ENCODE measurements around the gene UNC13D.
A peak's percentile ranks its signal among the peaks of the same experiment; 100 is the strongest.
"Not testable (repeated sequence)": the region's sequence is repeated elsewhere in the genome, so short reads cannot be mapped to it uniquely, and the experiment has no call there.

The UNC13D gene

DNA sequence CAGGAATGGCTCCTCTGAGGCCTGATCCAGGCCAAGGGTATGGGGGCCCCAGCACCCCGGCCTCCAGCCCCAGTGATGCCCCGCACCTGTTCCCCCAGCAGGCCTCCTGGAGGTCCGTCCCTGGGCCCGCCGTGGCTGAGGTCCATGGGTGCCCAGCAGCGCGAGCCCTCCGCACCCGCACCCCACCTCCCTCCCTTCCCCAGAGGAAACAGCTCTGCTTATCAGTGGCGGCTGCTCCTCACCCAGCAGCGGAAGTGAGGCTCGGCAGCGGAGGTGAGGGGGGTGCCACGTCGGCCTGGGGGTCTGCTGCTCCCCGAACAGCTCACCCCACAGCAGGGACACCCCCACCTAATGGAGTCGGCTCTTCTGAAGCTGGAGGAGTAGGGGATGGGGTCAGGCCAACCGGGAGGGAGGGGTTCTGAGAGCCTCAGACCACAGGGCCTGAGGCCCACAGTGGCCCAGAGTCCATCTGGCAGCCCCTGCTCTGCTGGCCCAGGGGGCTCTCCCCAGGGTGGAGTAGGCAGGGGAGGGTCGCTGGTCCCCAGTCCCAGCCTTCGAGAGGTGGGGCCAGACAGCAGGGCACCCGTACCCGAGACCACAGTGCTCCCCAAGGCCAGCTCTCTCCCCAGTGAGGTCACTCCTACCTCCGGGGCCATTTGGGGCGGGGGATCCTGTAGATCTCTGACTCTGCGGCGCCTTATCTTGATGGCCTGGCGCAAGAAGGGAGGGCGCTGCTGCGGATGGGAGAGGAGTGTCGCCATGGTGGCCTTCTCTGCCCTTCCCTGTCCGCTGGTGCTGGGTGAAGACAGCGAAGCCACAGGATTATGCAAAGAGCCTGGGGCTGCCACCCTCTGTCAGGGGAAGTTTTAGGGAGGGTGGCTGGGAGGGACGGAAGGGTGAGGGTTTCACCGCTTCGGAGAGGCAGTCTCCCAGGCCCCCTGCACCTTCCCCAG lies at the start of gene UNC13D:
Gene UNC13D (minus strand): TSS at position 828 of the 953 bp plus-strand sequence. CDS start 67 bp downstream, at position 761.
- no peak within 1 kb of the TSS for H3K4me3 ChIP-seq (ENCODE audit: low read depth, low read length)
- DNase-seq (ENCODE audit: low read depth): no peak

- no peak for DNase-seq (ENCODE audit: low read depth)
- H3K4me3 ChIP-seq (ENCODE audit: low read depth, low read length): no peak overlapping the region
Measured at GRCh38 chr17:75893305-75894048, 49.3 kb upstream of the UNC13D start.

DNA sequence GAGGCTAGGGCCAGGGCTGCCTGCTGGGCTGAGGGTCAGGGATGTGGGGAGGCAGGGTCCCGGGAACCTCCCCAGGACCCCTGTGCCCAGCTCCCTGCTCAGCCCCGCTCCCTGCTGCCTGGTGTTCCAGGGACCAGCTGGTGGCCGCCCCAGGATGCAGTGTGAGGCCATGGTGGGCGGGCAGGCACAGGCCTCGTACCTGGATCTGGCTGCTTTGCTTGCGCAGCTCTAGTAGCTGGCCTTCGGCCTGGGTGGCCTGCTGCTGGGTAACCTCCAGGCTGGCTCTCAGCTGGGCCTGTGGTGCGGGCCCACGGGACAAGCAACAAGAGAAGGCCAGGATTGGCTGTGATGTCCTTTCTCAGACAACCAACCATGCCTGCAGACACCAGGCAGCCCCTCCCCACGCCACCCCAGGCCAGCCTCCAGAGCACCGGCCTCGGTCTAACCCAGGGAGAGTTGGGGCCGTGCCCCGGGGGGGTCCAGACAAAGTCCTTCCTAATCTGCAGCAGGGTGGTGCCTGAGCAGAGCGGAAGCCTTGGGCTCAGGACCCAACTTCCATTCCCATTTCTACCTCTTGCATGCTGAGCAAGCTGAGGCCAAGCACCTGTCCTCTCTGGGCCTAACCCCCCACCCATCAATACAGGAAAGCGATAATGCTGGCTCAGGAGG lies 48.5 kb upstream of the UNC13D start:
- H3K4me3 ChIP-seq (ENCODE audit: low read depth, low read length): no peak overlapping the region
- DNase-seq (ENCODE audit: low read depth): no peak

DNA sequence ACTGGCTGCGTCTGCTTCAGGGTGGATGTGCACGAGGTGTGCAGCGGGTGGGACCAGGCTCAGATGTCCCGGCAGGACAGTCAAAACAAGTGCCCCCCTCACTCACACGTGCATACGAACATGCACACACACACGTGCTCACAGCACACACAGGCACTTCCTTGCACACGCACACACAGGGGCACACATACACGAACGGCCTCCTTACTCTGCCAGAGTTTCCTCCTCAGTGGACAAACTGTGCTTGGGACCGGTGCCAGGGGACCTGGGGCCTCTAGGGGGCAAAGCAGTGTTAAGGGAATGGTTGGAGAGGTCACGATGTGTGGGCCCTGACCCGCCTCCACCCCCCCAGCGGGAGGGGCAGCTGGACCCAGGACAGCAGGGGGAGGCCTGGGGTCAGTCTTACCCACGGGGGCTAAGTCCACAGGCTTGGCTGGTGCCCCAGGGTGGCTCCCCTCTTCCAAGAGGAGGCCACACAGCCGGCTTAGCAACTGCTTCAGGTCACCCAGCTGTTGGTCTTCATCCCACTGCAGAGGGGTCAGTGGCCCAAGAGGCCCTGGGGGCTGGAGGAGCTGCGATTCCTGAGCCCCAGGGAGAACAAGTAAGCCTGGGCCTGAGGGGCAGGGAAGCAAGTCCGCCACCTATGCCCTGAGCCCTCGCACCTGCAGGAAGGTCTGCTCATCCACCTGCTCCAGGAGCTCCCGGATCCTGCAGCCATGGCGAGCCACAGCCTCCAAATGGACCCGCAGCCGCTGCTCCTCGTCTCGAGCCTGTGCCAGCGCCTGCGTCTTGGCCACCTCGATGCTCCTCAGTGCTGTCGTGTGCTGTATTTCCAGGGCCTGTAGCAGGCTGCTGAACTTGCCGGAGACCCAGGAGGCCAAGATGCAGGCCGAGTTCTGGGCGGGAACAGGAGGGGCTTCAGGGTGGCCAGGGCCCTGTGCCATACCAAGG lies 47.7 kb upstream of the UNC13D start:
- no peak for DNase-seq (ENCODE audit: low read depth)
- H3K4me3 ChIP-seq (ENCODE audit: low read depth, low read length): no peak overlapping the region

GRCh38 chr17:75891022-75891604 lies 46.9 kb upstream of the UNC13D start:
- H3K4me3 ChIP-seq (ENCODE audit: low read depth, low read length): no peak overlapping the region
- DNase-seq (ENCODE audit: low read depth): no peak

DNA sequence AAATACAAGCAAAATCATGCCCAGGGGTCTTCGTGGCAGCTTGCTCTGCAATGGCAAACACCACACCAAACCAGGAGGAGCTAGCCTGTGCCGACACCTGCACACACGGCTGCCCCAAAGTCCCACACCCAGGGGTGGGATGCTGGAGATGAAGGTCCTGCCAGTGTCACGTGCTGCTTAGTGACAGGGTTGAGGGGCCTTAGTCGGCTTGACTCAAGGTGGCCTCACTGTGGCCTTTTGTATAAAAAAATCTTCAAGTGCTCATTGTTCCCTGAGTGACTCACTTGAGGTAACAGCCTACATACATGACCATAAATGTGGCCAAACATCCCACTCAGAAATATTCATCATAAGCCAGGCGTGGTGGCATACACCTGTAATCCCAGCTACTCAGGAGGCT lies 45.2 kb upstream of the UNC13D start:
- no peak for DNase-seq (ENCODE audit: low read depth)
- H3K4me3 ChIP-seq (ENCODE audit: low read depth, low read length): no peak overlapping the region

GRCh38 chr17:75888484-75888883 lies 44.3 kb upstream of the UNC13D start:
- no peak overlapping the region for H3K4me3 ChIP-seq (ENCODE audit: low read depth, low read length)
- DNase-seq (ENCODE audit: low read depth): no peak

DNA sequence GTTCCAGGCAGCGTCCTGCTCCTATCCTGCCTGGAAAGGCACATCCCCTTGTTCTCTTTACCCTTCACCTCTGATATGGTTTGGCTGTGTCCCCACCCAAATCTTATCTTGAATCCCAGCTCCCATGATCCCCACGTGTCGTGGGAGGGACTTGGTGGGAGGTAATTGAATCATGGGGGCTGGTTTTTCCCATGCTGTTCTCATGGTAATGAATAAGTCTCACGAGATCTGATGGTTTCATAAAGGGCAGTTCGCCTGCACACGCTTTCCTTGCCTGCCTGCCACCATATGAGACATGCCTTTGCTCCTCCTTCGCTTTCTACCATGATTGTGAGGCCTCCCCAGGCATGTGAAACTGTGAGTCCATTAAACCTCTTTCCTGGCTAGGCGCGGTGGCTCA lies 41.7 kb upstream of the UNC13D start:
- not testable (repeated sequence) for H3K4me3 ChIP-seq (ENCODE audit: low read depth, low read length); DNase-seq (ENCODE audit: low read depth)

DNA sequence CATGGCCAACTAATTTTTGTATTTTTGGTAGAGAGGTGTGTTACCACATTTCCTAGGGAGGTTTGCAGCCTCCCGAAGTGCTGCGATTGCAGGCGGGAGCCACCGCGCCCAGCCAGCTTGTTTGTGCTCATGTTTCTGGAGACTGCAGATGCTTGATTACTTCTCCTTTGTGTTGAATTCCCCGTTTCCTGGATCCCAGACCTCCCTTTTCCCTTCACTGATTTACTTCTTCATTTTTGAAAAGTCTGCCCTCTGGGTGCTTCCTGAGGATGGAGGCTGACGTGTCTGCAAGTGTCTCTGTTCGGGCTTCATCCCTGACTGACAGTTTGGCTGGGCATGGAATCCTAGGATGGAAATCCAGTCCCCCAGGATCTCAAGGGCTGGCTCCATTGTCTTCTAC lies 41.2 kb upstream of the UNC13D start:
- no peak for DNase-seq (ENCODE audit: low read depth)
- no peak overlapping the region for H3K4me3 ChIP-seq (ENCODE audit: low read depth, low read length)

- H3K4me3 ChIP-seq (ENCODE audit: low read depth, low read length): no peak overlapping the region
- no peak for DNase-seq (ENCODE audit: low read depth)
Measured at GRCh38 chr17:75881678-75882454, 37.7 kb upstream of the UNC13D start.

- no peak overlapping the region for H3K4me3 ChIP-seq (ENCODE audit: low read depth, low read length)
- no peak for DNase-seq (ENCODE audit: low read depth)
Measured at GRCh38 chr17:75880266-75880665, 36.1 kb upstream of the UNC13D start.

GRCh38 chr17:75878174-75878998 lies 34.2 kb upstream of the UNC13D start, which contains the start of gene TRIM47:
Gene TRIM47 (minus strand): TSS chr17:75878581. CDS start chr17:75878548, 33 bp downstream.
- DNase-seq (ENCODE audit: low read depth): no peak
- peak within 1 kb of the TSS; percentile 54 for H3K4me3 ChIP-seq (ENCODE audit: low read depth, low read length)

DNA sequence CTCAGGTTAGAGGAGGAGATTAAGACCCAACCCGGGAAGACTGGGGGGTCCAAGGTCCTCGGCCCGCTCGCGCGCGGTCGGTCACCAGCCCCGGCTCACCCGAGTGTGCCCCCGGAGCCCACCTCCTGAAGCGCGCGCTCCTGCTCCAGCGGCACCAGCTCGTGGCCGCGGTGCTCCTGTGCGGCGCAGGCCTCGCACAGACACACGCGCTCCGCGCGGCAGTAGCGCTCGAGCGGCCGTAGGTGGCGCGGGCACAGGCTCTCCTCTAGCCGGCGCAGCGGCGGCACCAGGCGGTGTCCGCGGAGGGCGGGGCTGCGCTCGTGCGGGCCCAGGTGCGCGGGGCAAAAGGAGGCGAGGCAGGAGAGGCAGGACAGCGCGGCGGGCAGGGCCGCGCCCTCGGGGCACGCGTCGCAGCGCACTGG lies 33.6 kb upstream of the UNC13D start:
- DNase-seq (ENCODE audit: low read depth): no peak
- peak overlapping the region; percentile 54 for H3K4me3 ChIP-seq (ENCODE audit: low read depth, low read length)

DNA sequence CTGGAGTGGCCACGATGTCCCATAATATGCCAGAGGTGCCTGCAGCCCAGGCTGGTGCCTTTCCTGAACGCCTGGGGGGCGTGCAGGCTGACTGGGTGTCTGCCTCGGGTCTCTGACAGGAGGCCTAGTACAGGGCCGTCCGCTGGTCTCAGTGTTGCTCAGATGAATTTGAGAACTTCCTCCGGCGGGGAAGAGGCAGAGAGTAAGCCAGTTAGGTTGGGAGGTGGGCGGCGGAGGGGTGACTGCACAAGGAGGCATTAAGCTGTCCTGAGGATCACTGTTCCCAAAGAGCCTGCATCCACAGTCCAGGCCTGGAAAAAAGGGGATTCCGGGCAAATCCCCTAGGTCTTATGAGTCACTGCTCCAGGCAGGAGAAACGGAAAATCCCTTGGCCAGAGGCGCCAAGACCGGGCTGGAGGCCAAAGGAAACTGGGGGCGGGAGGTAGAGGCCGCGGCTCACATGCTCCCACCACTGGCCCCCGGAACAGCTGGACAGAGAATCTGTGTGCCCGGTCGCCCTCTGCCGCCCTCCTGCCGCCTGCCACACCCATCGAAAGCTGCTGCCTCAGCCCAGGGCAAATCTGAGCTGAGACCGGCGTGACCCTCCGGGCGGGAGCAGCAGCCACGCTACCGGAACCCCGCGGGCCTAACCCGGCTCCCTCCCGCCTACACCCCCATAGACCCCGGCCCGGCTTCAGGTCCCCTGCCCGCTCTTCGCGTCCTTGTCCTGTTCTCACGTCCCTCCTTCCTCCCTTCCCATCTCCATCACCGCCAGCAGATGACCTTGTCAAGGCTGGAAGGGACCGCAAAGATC lies 32.9 kb upstream of the UNC13D start:
- DNase-seq (ENCODE audit: low read depth): peak; percentile 83
- peak overlapping the region; percentile 54 for H3K4me3 ChIP-seq (ENCODE audit: low read depth, low read length)

- no peak for DNase-seq (ENCODE audit: low read depth)
- H3K4me3 ChIP-seq (ENCODE audit: low read depth, low read length): peak overlapping the region; percentile 54
Measured at GRCh38 chr17:75876190-75876937, 32.2 kb upstream of the UNC13D start.

DNA sequence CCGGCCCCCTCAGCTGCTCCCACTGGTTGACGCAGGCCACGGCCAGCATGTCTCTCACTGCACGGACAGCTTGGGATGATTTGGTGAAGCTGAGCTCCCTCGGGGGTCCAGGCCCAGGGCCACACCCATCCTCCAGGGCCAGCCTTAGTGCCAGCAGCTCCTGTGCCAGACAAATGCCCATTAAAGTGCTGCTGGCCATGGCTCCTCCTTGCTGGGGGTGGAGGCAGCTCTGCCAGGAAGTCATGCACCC lies 31.7 kb upstream of the UNC13D start:
- no peak for DNase-seq (ENCODE audit: low read depth)
- H3K4me3 ChIP-seq (ENCODE audit: low read depth, low read length): no peak overlapping the region

All from skeletal muscle cell (primary cell).